Inferior parietal cortex (tissue), 1 donor: ENCODE measurements around the gene WBP2.

ENCODE experiments used
- DNase-seq: peaks from one replicate; pipeline ENCODE4 v3.0.0-alpha.2; 2016; ENCODE audit errors: extremely low spot score

WBP2 gene

DNA sequence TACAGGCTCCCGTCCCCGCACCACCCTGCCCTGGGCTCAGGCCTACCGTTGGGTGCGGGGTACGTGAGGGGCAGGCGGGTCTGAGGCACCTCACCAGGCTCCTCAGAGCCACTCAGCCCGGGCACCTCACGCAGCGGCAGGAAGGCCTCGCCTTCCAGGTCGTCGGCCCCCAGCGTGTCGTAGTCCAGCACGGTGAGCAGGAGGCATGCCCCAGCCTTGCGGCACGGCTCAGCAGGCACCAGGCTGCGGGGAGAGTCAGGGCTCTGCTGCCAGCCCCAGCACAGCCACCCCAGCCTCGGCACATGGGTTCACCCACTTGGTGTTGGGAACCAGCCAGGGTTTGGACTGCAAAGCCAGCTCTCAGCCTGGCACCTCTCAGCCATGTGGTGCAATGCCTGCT, 26.4 kb downstream of the WBP2 start:
- no peak for DNase-seq

GRCh38 chr17:75828076-75828400, 27.1 kb downstream of the WBP2 start:
- no peak for DNase-seq

DNA sequence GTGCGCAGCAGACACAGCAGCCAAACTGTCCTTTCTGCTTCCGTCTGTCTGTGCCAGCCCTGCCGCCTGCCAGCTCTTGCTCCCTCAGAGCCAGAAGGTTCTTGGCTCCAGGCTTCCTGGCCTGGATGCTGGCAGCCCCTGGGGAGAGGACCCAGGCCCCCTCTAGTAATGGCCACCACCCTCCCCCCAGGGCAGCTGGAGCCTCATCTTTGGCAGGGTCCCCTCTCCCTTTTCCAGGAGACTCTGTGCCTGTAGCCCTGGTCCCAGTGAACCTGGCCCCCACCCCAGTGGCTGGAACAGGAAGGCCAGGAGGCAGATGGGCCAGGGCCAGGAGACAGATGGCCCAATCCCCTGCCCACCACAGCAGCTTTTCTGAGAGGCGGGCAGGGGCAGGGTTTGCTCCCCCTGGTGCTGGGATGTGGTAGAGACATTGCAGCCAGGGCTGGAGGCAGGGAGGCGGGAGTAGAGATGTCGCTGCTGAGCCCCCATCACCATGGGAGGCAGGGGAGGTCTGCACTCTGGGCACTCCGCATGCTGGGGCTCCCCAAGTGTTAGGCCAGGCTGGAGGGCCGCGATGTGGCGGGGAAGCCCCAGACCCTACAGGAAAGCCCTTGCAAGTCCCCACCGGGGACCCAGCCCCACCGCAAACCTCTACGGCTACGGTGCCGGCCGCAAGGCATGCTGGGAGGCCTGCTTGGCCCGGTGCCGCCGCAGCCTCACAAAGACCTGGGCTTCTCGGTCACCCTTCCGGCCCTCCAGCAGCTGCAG, 27.6 kb downstream of the WBP2 start:
- DNase-seq = no peak

DNA sequence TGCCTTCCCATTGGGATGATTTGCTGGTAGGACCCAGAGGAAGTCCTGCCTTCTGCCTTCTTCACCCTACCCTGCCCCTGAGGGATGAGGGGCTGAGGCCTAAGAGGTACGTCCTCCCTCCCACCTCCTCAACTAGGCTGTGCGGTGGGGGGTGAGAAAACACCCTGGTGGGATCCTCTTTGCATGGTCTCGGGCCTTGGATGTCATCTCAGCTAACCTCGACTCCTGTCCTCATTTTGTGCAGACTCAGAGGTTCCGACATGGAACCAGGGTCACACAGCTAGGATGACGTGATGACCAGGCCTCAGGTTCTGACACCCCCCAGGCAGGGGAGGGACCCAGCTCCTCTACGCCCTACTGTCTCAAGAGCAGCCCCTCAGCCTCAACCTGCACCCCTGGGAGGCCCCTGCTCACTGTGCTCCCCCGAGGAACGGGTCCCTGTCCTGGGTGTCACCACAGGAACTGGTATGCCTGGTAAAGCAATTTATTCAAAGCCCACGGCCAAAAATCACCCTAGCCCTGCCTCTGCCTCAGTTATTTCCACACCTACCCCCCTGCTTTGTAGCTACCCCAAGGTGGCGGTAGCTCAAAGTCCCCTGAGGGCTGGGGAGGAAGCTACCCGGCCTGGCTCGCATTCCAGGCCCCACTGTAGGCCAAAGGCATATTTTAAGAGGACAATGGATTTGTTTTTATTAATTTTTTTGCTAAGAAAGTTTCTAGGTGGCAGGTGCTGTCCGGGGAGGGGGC, 28.4 kb downstream of the WBP2 start:
- DNase-seq = no peak

DNA sequence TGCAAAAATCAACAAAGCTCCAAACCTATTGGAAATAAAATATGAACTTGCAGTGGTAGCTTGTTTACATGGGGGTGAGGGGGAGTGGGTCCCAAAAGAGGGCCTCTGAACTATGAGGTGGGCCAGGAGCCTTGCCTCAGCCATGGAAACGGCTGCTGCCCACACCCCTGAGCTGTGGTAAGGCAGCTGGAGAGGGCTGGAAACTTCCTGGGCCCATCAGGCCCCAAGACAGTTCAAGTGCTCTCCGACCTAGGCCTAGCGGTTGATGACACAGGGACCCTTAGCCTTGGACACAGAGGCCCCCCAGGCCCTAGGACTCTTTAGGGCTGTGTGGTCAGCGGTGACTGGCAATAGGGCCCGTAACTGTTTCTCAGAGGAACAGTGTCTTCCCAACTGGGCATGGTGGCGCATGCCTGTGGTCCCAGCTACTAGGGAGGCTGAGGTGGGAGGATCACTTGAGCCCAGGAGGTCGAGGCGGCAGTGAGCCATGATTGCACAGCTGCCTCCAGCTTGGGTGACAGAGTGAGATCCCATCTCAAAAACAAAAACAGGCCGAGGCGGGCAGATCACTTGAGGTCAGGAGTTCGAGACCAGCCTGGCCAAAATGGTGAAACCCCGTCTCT, 29.3 kb downstream of the WBP2 start:
- DNase-seq = no peak

DNA sequence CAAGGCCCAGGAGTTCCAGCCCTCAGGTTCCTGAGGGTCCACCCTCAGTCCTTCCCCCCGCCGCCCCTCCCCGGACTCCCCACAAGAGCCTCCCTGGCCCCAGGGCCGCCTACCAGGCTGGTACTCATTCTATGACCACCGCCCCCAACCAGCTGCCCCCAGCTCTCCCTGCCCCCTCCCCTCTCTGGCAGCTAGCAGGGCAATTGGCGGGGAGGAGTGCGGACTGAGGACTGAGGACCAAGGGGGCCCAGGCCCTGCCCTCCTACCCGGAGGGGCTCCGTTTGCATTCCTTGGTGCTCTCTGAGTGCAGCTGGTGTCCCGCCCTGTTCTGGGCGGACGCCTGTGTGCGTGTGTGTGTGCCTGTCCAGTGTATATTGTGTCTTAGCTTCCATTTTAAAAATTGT, 30.0 kb downstream of the WBP2 start:
- DNase-seq = no peak

DNA sequence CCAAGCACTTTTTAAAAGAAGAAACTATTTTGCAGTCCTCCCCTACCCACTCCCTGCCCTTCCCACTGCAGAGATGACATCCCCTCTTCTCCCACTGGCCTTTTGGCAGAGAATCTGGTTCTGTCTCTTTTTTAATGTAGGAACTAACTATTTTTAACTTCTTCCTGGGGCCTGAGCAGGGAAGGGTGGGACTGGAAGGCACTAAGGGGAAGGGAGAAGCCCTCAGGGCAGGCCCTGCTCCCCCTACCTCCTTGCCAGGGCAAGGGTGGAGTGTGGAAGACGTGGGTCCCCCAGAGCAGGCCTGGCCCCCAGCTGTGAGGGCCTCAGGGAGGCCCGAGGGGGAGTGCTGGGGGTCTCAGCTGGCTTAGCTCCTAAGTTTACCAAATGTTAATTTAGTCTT, 30.5 kb downstream of the WBP2 start:
- no peak for DNase-seq

- DNase-seq = no peak
Measured at GRCh38 chr17:75824050-75824552, 31.0 kb downstream of the WBP2 start.

- DNase-seq = no peak
Measured at GRCh38 chr17:75823257-75824041, 31.7 kb downstream of the WBP2 start.

DNA sequence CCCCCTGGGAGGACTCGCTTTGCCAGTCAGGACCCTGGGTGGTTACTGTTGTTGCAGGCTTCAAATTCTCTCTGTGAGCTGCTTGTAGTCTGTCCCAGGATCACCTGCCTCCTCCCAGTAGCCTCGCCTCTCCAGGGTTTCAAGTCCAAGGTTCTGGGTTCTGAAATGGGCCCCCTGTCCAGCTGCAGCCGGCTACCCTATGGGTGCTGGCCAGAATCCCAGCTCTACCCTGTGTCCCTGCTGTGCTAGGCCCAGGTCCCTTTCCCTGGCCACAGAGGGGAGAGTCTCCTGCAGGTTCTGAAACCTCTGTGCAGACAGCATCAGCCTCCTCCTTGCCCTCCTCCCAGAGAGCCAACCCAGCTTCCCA, 32.4 kb downstream of the WBP2 start:
- DNase-seq = no peak

- DNase-seq = no peak
Measured at GRCh38 chr17:75822119-75822799, 32.9 kb downstream of the WBP2 start.

DNA sequence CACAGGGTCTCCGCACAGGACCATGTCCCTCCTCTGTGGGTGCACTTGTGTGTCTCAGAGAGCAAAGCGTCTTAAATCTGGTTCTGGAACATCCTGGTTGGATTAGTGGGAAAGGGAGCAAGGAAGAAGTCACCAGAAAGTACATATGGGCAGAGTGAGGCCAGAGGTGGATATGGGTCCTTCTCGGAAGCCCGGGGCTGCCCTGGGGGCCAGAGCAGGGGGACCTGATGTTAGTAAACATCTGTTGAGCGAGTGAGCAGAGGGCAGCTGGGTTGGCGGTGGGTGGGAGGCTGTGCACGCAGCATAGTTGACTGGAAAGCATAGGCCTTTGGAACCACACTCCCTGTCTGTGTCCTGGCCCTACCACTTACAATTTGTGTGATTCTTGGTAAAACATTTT, 33.6 kb downstream of the WBP2 start:
- DNase-seq = no peak

DNA sequence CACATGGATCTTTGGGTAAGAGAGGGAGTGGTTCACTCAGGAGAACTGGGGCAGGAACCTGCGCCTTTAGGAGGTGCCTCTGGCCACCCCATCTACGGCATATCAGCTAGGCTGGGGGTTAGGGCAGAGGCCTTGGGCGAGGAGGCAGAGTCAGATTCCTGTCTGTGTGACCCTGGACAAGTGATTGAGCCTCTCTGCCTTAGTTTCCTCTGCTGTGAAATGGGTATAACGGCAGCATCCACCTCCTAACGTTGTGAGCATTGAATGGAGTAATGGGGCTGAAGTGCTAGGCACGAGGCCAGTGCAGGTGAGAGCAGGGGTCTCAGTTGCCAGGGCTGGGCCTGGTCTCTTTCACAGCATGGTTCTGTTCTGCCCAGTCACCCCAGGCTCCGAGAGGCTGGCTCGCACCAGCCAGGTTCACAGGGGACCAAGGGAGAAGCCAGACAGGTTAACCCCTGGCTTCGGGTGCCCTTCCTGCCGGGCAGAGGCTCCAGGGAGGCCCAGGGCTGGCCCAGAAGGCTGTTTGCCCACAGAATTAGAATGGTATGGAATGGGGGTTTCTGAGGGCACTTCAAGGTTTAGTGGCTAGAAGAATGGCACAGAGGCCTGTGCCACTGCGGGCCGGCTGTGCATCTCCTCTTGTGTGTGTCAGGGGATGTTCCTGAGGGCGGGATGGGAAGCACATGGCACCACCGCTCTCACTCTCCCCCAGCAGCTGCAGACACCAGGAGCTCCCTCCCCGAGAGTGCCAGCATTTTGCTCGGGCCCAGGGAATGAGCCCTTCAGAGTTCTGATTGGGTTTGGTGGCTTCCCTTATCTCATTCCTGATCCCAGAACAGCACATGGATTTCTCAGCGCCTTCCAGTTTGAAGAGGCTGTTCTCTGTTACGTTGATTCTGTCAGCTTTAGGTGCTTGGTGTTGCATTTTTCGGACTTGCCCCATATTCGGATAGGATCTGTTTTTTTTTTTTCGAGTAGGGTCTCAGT, 34.7 kb downstream of the WBP2 start:
- no peak for DNase-seq

DNA sequence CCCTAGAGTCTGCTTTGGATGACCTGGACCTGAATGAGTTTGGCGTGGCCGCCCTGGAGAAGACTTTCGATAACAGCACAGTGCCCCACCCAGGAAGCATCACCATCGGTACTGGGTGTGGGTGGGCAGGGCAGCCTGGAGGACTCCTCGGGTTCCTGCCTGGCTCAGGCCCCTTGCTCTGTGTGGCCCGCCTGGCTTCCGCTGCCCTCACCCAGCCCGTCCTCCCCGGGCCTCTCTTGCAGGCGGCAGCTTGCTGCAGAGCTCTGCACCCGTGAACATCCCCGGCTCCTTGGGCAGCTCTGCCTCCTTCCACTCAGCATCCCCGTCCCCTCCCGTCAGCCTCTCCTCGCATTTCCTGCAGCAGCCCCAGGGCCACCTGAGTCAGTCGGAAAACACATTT, 35.5 kb downstream of the WBP2 start:
- DNase-seq = no peak

DNA sequence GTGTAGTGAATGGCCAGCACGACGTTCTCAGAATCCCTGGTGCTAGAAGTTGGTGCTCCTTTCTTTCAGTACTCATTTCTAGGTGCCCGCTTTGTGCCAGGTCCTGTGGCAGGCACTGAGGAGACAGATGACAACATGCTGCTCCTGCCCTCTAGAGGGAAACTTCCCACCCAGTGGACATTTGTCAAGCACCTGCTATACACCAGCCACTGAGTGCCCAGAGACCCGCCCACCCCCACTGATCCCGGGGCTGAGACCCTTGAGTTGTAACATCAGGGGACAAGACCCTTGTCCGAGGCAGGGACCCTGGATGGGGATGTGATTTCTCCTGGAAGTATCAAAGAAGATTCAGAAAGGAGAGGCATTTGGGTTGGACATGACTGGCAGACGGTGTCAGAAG, 36.0 kb downstream of the WBP2 start:
- no peak for DNase-seq

DNA sequence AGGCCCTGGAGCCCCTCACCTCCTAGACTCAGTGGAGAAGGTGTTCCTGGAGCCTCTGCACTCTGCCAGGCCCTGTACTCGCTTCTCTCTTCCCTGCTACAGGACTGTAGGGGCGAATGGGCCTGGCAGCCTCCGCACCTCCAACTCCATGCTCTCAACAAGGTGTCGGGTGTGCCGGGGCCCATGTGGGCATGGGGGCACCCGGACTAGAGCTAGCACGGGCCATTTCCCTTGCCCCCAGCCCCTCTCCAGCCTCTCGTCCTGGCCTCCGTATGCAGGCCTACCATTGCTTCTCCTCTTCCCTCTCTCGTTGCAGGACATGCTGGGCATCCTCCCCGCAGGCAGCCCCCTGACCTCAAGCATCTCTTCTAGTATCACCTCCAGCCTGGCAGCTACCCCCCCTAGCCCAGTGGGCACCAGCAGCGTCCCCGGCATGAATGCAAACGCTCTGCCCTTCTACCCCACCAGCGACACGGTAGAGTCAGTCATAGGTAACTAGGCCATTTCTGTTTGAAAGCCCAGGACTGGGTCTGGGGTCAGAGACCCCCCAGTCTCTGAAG, 36.7 kb downstream of the WBP2 start:
- DNase-seq = no peak

DNA sequence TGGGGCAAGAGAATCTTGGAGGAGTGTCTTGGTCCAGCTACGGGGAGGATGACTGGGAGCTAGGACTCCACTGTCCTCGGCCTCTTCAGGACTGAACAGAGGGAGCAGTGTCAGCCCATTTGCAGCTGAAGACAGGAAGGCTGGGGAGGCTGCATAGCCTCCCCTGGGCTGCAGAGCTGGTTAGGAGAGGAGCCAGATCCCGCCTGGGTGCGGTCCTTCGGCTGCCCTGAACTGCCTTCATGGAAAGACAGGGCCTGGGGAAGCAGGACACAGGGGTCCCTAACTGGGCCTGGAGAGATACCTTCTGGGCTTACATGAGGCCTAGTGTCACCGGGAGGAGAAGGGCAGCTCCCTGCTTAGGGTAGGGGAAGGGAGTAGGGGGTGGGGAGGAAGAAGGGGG, 37.6 kb downstream of the WBP2 start:
- DNase-seq = no peak

DNA sequence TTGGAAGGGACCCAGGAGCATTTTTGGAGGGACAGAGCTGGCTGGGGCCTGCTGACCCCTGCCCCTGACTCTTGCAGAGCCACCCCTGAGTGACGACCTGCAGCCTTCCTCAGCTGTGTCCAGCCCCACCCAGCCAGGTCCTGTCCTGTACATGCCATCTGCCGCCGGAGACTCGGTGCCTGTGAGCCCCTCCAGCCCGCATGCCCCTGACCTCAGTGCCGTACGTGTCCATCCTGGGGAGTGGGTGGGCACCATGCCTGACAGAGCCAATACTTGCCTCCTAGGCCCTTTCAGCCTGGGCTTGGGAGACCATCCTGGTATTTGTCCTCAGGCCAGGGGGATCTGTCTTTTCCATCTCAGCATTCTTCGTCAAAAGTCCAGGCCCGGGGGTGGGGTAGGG, 38.4 kb downstream of the WBP2 start:
- DNase-seq = no peak

GRCh38 chr17:75815399-75815798, 39.7 kb downstream of the WBP2 start:
- no peak for DNase-seq

GRCh38 chr17:75814900-75815373, 40.2 kb downstream of the WBP2 start:
- no peak for DNase-seq
